Measurements from ENCODE around the gene EXOC3. TPM values are rescaled to one million over a fixed set of nuclear protein-coding genes. Genes with fewer than 3 reads are reported as not detected.

EXOC3 gene
- total RNA-seq, 1 donor from 2014 or later, result 73.5 TPM

- Mint-ChIP-seq H3K27ac (no peak overlapping the region), H3K9me3 (peaks cover 3% of the 10 kb centered on the region), H3K27me3 (ENCODE audit: low read depth) (peaks cover 68% of the 10 kb centered on the region), H3K4me3 (no peak overlapping the region), H3K4me1 (peaks cover 4% of the 10 kb centered on the region), H3K36me3 (no peaks in the 10 kb centered on the region)
- TF ChIP-seq, protein P1, sequence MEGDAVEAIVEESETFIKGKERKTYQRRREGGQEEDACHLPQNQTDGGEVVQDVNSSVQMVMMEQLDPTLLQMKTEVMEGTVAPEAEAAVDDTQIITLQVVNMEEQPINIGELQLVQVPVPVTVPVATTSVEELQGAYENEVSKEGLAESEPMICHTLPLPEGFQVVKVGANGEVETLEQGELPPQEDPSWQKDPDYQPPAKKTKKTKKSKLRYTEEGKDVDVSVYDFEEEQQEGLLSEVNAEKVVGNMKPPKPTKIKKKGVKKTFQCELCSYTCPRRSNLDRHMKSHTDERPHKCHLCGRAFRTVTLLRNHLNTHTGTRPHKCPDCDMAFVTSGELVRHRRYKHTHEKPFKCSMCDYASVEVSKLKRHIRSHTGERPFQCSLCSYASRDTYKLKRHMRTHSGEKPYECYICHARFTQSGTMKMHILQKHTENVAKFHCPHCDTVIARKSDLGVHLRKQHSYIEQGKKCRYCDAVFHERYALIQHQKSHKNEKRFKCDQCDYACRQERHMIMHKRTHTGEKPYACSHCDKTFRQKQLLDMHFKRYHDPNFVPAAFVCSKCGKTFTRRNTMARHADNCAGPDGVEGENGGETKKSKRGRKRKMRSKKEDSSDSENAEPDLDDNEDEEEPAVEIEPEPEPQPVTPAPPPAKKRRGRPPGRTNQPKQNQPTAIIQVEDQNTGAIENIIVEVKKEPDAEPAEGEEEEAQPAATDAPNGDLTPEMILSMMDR (IDR thresholded peaks at IDR 0.05; ENCODE audit: unreplicated experiment), result no peak
- no peak for DNase-seq (ENCODE audit: low spot score in 2 of 2, unreplicated experiment in 2 of 2)
Measured at GRCh38 chr5:497871-498509, 55.0 kb downstream of the EXOC3 start.

GRCh38 chr5:499233-500209, 56.5 kb downstream of the EXOC3 start:
- Mint-ChIP-seq H3K9me3 (peaks cover 4% of the 10 kb centered on the region), H3K27me3 (ENCODE audit: low read depth) (peaks cover 62% of the 10 kb centered on the region), H3K36me3 (no peaks in the 10 kb centered on the region), H3K4me1 (no peaks in the 10 kb centered on the region), H3K27ac (no peak overlapping the region), H3K4me3 (no peak overlapping the region)
- no peak for DNase-seq (ENCODE audit: low spot score in 2 of 2, unreplicated experiment in 2 of 2)
- TF ChIP-seq, protein P1 (IDR thresholded peaks at IDR 0.05; ENCODE audit: unreplicated experiment), result no peak

- Mint-ChIP-seq H3K9me3 (peaks cover 4% of the 10 kb centered on the region), H3K27ac (no peak overlapping the region), H3K27me3 (ENCODE audit: low read depth) (peaks cover 58% of the 10 kb centered on the region), H3K36me3 (no peaks in the 10 kb centered on the region), H3K4me1 (no peaks in the 10 kb centered on the region), H3K4me3 (no peak overlapping the region)
- TF ChIP-seq, protein P1 (IDR thresholded peaks at IDR 0.05; ENCODE audit: unreplicated experiment), result no peak
- DNase-seq (ENCODE audit: low spot score in 2 of 2, unreplicated experiment in 2 of 2), result no peak
Measured at GRCh38 chr5:500491-500890, 57.5 kb downstream of the EXOC3 start.

DNA sequence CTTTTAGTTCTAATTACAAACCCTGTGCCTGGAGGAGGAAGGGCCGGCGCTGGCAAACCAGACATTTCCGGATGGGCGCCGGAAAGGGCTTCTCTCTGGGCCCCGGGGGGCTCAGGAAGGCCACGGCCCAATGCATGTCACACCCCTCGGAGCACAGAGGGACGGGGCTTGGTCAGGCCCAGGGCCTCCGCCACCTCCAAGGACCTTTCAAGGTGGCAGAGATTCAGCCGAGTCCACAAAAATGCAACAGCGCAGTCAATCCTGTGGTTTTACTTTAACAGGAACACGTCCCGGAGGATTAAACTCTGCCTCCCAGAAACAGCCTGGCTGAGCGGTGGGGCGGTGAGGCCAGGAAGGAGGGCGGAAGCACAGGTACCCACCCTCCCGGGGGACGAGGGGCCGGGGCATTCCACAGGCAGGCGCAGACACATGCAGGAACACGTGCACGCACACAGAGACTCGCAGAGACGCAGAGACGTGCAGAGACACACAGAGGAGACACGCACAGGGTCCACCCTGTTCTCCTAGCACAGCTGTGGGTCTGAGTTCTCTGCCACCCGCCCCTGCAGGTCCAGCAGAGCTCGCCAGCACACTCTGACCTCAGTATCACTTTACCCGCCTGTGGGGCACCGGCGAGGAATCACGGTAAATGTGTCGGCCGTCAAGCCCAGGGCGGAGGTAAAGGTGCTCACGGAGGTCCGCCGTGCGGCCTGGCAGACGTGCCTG, 58.3 kb downstream of the EXOC3 start:
- no peak for DNase-seq (ENCODE audit: low spot score in 2 of 2, unreplicated experiment in 2 of 2)
- H3K4me1 Mint-ChIP-seq, result no peaks in the 10 kb centered on the region
- no peak overlapping the region for H3K27ac Mint-ChIP-seq
- H3K4me3 Mint-ChIP-seq, result no peak overlapping the region
- TF ChIP-seq, protein P1 (IDR thresholded peaks at IDR 0.05; ENCODE audit: unreplicated experiment), result no peak
- H3K36me3 Mint-ChIP-seq, result no peaks in the 10 kb centered on the region
- peaks cover 4% of the 10 kb centered on the region for H3K9me3 Mint-ChIP-seq
- H3K27me3 Mint-ChIP-seq (ENCODE audit: low read depth), result peaks cover 52% of the 10 kb centered on the region

DNA sequence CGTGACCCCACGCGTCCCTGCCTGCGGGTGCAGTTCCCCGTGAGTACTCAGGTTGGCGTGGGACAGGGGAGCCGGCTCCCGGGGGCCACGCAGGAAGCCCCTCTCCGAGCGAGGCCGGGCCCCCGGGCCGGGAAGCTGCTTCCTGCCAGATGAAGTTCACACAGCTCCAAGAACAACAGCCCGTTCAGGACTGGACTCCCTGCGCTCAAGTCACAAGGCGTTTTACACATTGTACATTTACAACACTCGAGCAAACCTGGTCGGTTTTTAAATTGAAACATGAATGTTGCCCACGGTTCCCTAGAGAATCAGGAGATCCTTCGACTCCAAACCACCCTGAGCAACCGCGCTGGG, 58.8 kb downstream of the EXOC3 start:
- H3K27me3 Mint-ChIP-seq (ENCODE audit: low read depth), result peaks cover 47% of the 10 kb centered on the region
- no peak overlapping the region for H3K4me3 Mint-ChIP-seq
- H3K36me3 Mint-ChIP-seq, result no peaks in the 10 kb centered on the region
- H3K9me3 Mint-ChIP-seq, result peaks cover 4% of the 10 kb centered on the region
- TF ChIP-seq, protein P1 (IDR thresholded peaks at IDR 0.05; ENCODE audit: unreplicated experiment), result no peak
- H3K4me1 Mint-ChIP-seq, result no peaks in the 10 kb centered on the region
- no peak overlapping the region for H3K27ac Mint-ChIP-seq
- DNase-seq (ENCODE audit: low spot score in 2 of 2, unreplicated experiment in 2 of 2), result no peak

Data from mesothelial cell of epicardium (in vitro differentiated cells).